HepG2 (cell line): Measurements from ENCODE around the gene TBC1D22A. TPM values are rescaled to one million over a fixed set of nuclear protein-coding genes. Genes with fewer than 3 reads are reported as not detected.
A peak's percentile ranks its signal among the peaks of the same experiment; 100 is the strongest.

ENCODE experiments used
- CAMTA2 ChIP-seq: sonication (generic); formaldehyde crosslinking; IDR thresholded peaks from 2 replicates; pipeline ENCODE4 v1.4.0; 2020; ENCODE audit warnings: mild to moderate bottlenecking, missing genetic modification reagents, borderline replicate concordance
- GTF3A ChIP-seq: sonication (generic); formaldehyde crosslinking; conservative IDR thresholded peaks from 2 replicates; pipeline ENCODE4 v1.4.0; 2020; ENCODE audit warnings: mild to moderate bottlenecking, missing genetic modification reagents
- IKZF5 ChIP-seq: IDR thresholded peaks from 2 replicates; pipeline ENCODE4 v1.6.1; 2018; ENCODE audit warnings: missing genetic modification reagents, mild to moderate bottlenecking, missing compliant biosample characterization
- IRF2 ChIP-seq: IDR thresholded peaks from 2 replicates; pipeline ENCODE4 v1.6.1; 2018; ENCODE audit warnings: missing genetic modification reagents, missing compliant biosample characterization
- KLF11 ChIP-seq: IDR thresholded peaks from 2 replicates; pipeline ENCODE4 v1.6.1; 2016; ENCODE audit warnings: missing compliant biosample characterization
- KLF15 ChIP-seq: sonication (generic); formaldehyde crosslinking; IDR thresholded peaks from 2 replicates; pipeline ENCODE4 v1.8.1; 2023; ENCODE audit warnings: borderline replicate concordance, mild to moderate bottlenecking, inconsistent platforms, missing genetic modification reagents, mixed read lengths
- MAF1 ChIP-seq: sonication (generic); formaldehyde crosslinking; IDR thresholded peaks from 2 replicates; pipeline ENCODE4 v1.5.0; 2020; ENCODE audit warnings: missing genetic modification reagents, borderline replicate concordance
- MED13 ChIP-seq: sonication (generic); formaldehyde crosslinking; IDR thresholded peaks from 2 replicates; pipeline ENCODE4 v1.5.0; 2020; ENCODE audit warnings: missing genetic modification reagents
- MLLT10 ChIP-seq: sonication (generic); formaldehyde crosslinking; IDR thresholded peaks from 2 replicates; pipeline ENCODE4 v1.4.0; 2020; ENCODE audit warnings: missing genetic modification reagents
- NR2F2 ChIP-seq: IDR thresholded peaks from 2 replicates; pipeline ENCODE4 v1.6.1; 2012; ENCODE audit warnings: low read depth, inconsistent platforms, borderline replicate concordance
- PPARG ChIP-seq: conservative IDR thresholded peaks from 2 replicates; pipeline ENCODE4 v1.6.1; 2016; ENCODE audit warnings: missing biosample characterization, missing genetic modification reagents
- RFXAP ChIP-seq: sonication (generic); formaldehyde crosslinking; IDR thresholded peaks from 2 replicates; pipeline ENCODE4 v1.4.0; 2020; ENCODE audit warnings: missing genetic modification reagents, borderline replicate concordance
- SAFB2 ChIP-seq: sonication (generic); formaldehyde crosslinking; IDR thresholded peaks from 2 replicates; pipeline ENCODE4 v1.5.1; 2020; ENCODE audit warnings: missing genetic modification reagents, low read depth, mild to moderate bottlenecking, borderline replicate concordance
- ZBTB26 ChIP-seq: IDR thresholded peaks from 2 replicates; pipeline ENCODE4 v1.6.1; 2016; ENCODE audit warnings: missing compliant biosample characterization, missing genetic modification reagents, borderline replicate concordance
- ZIK1 ChIP-seq: sonication (generic); formaldehyde crosslinking; IDR thresholded peaks from 2 replicates; pipeline ENCODE4 v1.5.0; 2020; ENCODE audit warnings: mild to moderate bottlenecking, low read depth, missing genetic modification reagents, borderline replicate concordance
- ZNF121 ChIP-seq: sonication (generic); formaldehyde crosslinking; IDR thresholded peaks from 2 replicates; pipeline ENCODE4 v1.5.0; 2020; ENCODE audit warnings: mild to moderate bottlenecking, missing genetic modification reagents
- ZNF337 ChIP-seq: sonication (generic); formaldehyde crosslinking; IDR thresholded peaks from 2 replicates; pipeline ENCODE4 v1.5.1; 2020; ENCODE audit warnings: missing genetic modification reagents, low read depth, mild to moderate bottlenecking, borderline replicate concordance
- ZNF564 ChIP-seq: sonication (generic); formaldehyde crosslinking; IDR thresholded peaks from 2 replicates; pipeline ENCODE4 v1.8.1; 2023; ENCODE audit warnings: mild to moderate bottlenecking, missing genetic modification reagents
- ZNF652 ChIP-seq: IDR thresholded peaks from 2 replicates; pipeline ENCODE4 v1.6.1; 2016; ENCODE audit warnings: low read depth, borderline replicate concordance
- polyA plus RNA-seq, 8 experiments: library from polyadenylated mRNA; depleted of rRNA in 3 of 8; stranded (reverse) in 7 of 8; unstranded in 1 of 8; fragments of >200 nt; fragmentation: Illumina TruSeq in 4 of 8; extraction: Trizol in 4 of 8; gene quantifications; 2 replicates each; pipeline versions ENCODE4 v1.2.1 to v1.2.3, GENCODE V29; 2011 to 2016; ENCODE audit warnings: low read depth in 4 of 8, missing spikeins in 1 of 8, mixed read lengths in 1 of 8; ENCODE audit not compliant: insufficient read depth in 1 of 8
- total RNA-seq, 5 experiments: library from RNA; depleted of rRNA; stranded (reverse); fragments of >200 nt; fragmentation: Illumina TruSeq; extraction: Trizol; gene quantifications; 2 replicates each; pipeline ENCODE4 v1.2.3, GENCODE V29; 2016; ENCODE audit warnings: low read depth in 1 of 5
- TF ChIP-seq, protein P1 (sequence below): sonication (generic); formaldehyde crosslinking; IDR thresholded peaks from 2 replicates; pipeline ENCODE4; 2020; ENCODE audit warnings: missing genetic modification reagents, mild to moderate bottlenecking, borderline replicate concordance
- TF ChIP-seq, protein P2 (sequence below): sonication (generic); formaldehyde crosslinking; IDR thresholded peaks from 2 replicates; pipeline ENCODE4 v1.5.1; 2020; ENCODE audit warnings: mild to moderate bottlenecking, missing genetic modification reagents, borderline replicate concordance
- TF ChIP-seq, protein P3 (sequence below): sonication (generic); formaldehyde crosslinking; conservative IDR thresholded peaks from 2 replicates; pipeline ENCODE4 v1.4.0; 2020; ENCODE audit warnings: missing genetic modification reagents

TBC1D22A gene
- total and polyA plus RNA-seq, 2 of the 13 experiments (the other 11 are each of a cell fraction or from before 2014, with no cell fraction given), result 17.3 to 18.0 TPM

DNA sequence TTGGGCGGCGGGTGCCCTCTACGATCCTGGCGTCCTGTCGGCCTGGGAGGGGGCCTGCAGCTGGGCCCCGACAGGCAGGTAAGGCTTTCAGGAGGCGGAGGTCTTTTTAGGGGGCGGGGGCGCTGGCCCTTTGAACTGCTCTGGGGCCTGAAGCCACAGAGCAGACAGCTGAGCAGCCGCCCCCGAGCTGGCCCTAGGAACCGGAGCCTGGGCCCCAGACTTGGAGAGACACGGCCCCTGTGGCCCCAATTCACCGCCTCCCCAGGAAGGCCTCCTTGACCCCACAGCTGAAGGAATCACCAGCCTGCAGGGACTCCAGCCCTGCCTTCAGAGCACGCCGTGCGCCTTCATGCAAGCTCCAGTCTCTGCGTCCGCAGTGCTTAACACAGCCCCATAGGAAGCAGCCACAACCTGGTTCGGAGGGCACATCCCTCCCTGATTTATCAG is 23.8 kb upstream of the TBC1D22A start (continued):
- TF ChIP-seq, protein P1, sequence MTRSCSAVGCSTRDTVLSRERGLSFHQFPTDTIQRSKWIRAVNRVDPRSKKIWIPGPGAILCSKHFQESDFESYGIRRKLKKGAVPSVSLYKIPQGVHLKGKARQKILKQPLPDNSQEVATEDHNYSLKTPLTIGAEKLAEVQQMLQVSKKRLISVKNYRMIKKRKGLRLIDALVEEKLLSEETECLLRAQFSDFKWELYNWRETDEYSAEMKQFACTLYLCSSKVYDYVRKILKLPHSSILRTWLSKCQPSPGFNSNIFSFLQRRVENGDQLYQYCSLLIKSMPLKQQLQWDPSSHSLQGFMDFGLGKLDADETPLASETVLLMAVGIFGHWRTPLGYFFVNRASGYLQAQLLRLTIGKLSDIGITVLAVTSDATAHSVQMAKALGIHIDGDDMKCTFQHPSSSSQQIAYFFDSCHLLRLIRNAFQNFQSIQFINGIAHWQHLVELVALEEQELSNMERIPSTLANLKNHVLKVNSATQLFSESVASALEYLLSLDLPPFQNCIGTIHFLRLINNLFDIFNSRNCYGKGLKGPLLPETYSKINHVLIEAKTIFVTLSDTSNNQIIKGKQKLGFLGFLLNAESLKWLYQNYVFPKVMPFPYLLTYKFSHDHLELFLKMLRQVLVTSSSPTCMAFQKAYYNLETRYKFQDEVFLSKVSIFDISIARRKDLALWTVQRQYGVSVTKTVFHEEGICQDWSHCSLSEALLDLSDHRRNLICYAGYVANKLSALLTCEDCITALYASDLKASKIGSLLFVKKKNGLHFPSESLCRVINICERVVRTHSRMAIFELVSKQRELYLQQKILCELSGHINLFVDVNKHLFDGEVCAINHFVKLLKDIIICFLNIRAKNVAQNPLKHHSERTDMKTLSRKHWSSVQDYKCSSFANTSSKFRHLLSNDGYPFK (CRISPR knock-in tag), result no peak; the same call in 1 of the 2 replicates
- no peak for TF ChIP-seq MED13 (CRISPR knock-in tag)
- TF ChIP-seq, protein P2, sequence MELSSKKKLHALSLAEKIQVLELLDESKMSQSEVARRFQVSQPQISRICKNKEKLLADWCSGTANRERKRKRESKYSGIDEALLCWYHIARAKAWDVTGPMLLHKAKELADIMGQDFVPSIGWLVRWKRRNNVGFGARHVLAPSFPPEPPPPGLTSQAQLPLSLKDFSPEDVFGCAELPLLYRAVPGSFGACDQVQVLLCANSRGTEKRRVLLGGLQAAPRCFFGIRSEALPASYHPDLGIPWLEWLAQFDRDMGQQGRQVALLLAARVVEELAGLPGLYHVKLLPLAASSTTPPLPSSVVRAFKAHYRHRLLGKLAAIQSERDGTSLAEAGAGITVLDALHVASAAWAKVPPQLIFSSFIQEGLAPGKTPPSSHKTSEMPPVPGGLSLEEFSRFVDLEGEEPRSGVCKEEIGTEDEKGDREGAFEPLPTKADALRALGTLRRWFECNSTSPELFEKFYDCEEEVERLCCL (CRISPR knock-in tag), result no peak
- no peak; the same call in 1 of the 2 replicates for TF ChIP-seq ZNF337
- TF ChIP-seq ZIK1, result no peak
- TF ChIP-seq GTF3A (CRISPR knock-in tag), result no peak
- no peak for TF ChIP-seq SAFB2 (CRISPR knock-in tag)
- TF ChIP-seq PPARG (CRISPR knock-in tag), result no peak
- TF ChIP-seq MAF1, result no peak
- TF ChIP-seq, protein P3, sequence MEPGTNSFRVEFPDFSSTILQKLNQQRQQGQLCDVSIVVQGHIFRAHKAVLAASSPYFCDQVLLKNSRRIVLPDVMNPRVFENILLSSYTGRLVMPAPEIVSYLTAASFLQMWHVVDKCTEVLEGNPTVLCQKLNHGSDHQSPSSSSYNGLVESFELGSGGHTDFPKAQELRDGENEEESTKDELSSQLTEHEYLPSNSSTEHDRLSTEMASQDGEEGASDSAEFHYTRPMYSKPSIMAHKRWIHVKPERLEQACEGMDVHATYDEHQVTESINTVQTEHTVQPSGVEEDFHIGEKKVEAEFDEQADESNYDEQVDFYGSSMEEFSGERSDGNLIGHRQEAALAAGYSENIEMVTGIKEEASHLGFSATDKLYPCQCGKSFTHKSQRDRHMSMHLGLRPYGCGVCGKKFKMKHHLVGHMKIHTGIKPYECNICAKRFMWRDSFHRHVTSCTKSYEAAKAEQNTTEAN, result no peak
- no peak for TF ChIP-seq KLF15 (CRISPR knock-in tag)
- TF ChIP-seq CAMTA2, result no peak; the same call in 1 of the 2 replicates
- no peak for TF ChIP-seq MLLT10 (CRISPR knock-in tag)
- no peak for TF ChIP-seq IRF2 (CRISPR knock-in tag)
- no peak for TF ChIP-seq RFXAP (CRISPR knock-in tag)
- TF ChIP-seq NR2F2, result peak; percentile 13; the same call in 1 of the 2 replicates
- TF ChIP-seq ZNF121 (CRISPR knock-in tag), result no peak
- no peak for TF ChIP-seq ZNF564 (CRISPR knock-in tag)
- TF ChIP-seq ZNF652 (CRISPR knock-in tag), result no peak
- no peak; the same call in 1 of the 2 replicates for TF ChIP-seq ZBTB26 (CRISPR knock-in tag)
- TF ChIP-seq IKZF5 (CRISPR knock-in tag), result 0 out of 2 replicates have a peak, but pooled peaks have one; percentile 20
- TF ChIP-seq KLF11 (CRISPR knock-in tag), result no peak
